Stimulated activated CD4-positive, alpha-beta T cell treated with anti-CD3 and anti-CD28 coated beads, Interleukin-15, amount 100 ng/mL, for 1 hour (primary cell): Measurements from ENCODE around the gene EYA3.

Source experiments
- DNase-seq, 2 donors: peaks; one replicate each; pipeline ENCODE4 v3.0.0-alpha.2; 2020; ENCODE audit warnings: low read depth in 1 of 2, low spot score in 1 of 2

EYA3 gene

DNA sequence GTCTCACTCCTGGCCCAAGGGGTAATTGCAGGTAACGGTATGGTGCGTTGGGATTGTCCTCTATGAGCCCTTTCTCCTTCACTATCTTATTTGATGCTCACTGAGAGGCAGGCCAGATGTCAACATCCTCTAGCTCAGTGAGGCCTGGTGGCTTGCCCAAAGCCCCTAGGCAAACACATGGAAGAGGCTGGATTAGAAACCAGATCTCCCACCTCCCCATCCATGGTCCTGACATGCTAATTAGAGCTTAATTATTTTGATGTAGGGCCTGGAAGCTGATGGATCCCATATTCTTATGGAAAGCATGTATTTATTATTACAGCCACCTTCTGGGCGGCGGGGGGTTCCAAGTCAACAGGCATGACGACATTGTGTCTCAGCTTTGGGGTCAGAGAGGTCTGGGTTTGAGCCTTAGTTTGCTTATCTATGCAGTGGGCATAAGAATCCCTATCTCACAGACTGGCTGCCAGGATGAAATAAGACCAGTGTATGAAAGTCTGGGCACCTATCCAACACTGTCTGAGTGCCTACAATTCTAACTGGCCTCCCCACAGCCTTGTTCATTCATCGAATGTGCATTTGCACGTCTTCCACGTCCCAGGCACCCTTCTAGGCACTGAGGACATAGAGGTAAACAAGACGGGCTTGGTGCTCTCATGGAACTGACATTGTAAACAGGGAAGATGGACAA is 147.4 kb downstream of the EYA3 start:
- DNase-seq, result no peak

DNA sequence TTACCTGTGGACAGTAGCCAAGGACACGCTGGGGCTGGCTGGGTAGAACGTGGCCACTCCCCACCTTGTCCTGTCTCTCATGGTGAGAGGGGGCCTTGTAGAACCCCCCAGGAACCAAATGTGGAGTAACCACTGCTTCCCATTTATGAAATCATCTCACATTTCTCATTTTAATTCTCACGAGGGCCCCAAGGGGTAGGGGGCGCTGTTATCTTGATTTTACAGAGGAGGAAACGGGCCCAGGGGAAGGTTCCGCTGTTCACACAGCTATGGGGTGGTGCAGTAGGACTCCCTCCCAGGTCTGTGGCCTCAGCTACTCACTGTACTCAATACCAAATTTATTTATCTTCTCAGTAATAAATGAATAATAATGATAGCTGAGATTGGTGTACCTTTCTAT is 148.1 kb downstream of the EYA3 start:
- DNase-seq, result peak; percentile 51 to 54

DNA sequence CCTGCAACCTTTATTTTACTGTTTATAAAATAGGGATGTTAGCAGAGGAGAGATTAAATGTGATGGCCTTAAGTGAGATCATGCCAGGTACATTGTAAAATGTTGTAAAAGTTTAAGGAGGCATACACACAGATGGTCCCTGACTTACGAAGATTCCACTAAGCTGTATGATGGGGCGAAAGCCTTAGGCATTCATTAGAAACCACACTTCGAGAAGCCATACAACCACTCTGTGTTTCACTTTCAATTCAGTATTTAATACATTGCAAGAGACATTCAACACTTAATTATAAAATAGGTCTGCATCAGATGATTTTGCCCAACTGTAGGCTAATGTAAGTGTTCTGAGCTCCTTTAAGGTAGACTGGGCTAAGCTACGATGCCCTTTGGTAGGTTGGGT is 149.9 kb downstream of the EYA3 start:
- DNase-seq, result no peak

DNA sequence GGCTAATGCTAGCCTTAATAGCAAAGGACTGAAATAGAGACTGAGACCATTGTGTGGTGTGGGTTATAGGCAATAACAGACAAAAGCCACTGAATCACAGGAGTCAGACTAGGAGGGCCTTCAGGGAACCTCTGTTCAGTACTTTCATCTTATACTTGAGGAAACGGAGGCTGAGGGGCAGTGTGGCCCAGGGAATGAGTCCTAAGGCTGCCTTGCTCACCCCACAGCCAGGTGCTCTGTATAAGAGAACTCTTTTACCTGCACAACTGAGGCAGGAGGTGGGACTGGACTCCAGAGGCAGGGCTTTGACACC is 150.9 kb downstream of the EYA3 start:
- DNase-seq, result no peak

DNA sequence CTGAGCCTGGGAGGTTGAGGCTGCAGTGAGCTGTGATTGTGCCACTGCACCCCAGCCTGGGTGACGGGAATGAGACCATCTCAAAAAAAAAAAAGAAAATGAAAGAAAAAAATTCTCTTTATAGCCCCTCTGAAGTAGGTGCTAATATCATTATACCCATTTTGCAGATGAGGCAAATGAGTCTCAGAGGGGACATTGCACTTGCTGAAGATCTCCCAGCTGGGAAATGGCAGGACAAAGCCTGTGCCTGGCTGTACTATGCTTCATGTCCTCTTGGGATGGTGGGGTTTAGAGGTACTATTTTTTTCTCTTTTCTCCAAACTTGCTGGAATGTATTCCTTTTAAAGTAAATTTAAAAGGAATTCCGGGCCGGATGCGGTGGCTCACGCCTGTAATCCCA is 152.0 kb downstream of the EYA3 start:
- no peak for DNase-seq

DNA sequence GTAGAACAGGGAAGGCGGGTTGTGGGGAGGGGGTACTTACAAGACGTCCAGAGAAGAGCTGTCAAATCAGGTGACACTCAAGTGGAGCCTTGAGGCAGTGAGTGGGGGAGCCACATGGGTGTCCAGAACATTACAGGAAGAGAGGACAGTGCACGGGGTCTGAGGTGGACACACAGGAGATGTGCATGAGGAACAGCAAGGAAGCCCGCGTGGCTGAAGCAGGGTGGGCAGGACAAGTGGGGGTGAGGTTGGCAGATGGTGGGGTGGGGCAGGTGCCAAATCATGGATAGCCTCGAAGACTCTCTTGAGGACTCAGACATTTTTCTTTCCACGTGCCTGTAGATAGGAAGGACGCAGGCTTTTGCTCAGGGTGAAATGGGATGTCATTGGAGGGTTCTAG is 152.7 kb downstream of the EYA3 start:
- no peak for DNase-seq

DNA sequence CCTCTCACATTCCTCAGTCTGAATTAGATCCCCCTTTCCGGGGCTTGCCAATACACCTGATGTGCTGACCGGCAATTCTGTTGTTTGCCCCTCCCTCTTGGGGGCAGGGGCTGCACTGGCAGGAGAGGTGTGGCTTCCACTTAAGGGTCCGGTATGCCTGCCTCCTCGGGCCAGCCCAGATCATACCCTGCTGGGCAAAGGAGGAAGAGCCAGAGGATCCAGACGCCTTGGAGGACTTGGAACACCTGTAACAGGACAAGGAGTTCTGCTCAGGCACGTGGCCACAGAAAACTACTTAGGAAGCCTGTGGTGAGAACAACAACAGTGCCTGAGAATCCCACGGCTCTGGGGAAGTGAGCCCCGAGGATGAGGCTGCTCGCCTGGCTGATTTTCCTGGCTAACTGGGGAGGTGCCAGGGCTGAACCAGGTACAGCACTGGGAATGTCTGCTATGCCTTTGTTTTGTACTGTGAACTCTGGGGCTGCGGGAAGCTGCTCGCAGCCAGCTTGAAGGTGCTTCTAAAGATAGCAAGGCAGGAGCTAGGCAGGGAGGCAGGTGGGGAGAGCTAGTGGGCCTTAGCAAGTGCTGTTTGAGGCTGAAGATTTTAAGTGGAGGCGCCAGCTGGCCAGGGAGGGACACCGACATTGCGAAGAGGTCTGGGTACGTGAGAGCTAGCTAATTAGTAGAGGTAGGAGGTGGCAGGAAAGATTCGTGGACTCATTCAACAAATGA is 153.4 kb downstream of the EYA3 start, which contains the start of gene SMPDL3B:
TSS of gene SMPDL3B (plus strand) at position 183 of the 732 bp plus-strand sequence. CDS start at position 367, 184 bp downstream.
- no peak for DNase-seq

DNA sequence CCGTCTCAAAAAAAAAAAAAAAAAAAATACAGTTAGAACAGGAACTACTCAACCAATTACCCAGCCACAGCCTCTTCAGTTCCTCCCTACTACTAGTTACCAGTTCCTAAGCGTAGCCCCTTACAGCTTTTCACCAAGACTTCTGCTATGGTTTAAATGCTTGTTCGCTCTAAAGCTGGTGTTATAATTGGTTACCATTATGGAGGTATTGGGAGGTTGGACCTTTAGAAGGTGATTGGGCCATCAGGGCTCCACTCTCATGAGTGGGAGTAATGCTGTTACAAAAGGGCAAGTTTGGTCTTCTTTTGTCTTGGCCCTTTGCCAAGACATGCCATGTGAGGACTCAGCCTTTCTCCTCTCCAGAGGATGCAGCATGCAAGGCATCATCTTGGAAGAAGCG is 156.7 kb downstream of the EYA3 start:
- DNase-seq, result no peak

DNA sequence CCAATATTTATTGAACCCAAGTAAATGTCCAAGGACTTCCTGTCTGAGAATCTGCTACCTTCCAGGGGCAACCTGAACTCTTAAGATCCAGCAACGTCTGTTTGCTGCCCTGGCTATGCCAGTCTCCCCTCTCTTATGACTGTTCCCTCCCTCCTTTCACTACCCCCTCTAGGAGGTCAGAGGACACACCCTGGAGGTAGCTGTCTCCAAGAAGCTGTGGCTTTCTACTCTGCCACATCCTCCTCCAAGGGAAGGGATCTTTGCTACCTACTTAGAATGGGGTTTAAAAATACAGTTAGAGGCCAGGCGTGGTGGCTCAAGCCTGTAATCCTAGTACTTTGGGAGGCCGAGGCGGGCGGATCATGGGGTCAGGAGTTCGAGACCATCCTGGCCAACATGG is 157.2 kb downstream of the EYA3 start:
- no peak for DNase-seq

DNA sequence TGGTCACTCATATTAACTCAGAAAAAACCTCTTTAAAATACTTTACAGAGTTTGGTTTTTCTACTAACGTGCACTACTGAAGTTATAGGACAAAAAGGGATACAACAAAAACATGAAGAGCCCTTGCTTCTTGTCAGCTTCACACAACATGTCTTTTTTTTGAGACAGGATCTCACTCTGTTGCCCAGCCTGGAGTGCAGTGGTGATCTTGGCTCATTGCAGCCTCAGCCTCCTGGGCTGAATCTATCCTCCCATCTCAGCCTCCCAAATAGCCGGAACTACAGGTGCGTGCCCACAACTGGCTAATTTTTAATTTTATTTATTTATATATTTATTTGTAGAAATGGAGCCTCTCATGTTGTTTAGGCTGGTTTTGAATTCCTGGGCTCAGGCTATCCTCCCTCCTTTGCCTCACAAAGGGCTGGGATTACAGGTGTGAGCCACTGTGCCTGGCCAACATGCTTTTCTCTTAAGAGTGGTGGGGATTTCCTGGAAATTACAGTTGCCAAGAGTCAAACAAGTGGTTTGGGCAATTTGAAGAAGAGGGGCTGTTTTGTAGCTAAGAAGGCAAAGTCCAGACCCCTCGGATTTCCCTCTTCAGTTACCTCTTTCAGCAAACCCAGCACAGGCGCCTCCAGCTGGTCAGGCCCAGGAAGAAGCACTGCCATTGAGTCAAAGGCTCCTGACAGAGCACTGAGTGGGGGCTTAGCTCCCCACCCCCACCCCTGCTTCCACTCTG is 160.0 kb downstream of the EYA3 start:
- DNase-seq, result no peak

DNA sequence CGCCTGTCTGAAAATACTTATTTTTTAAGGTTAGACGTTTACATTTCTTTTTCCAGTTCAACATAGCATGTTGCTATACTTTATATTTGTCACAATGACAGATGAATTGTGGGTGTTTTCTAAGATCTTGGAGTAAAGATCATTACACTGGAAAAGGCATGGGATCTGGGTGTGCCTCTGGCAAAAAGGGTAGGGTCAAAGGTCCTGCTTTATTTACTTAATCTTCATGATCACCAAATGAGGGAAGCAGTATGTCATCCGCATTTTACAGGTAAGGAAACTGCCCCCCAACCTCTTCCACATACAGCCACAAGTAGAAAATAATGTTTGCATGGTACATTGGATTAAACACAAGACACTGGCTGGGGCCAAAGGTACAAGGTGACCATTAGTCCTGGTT is 166.1 kb downstream of the EYA3 start:
- DNase-seq, result no peak
